ENCODE data around the gene CEP120.

DNA sequence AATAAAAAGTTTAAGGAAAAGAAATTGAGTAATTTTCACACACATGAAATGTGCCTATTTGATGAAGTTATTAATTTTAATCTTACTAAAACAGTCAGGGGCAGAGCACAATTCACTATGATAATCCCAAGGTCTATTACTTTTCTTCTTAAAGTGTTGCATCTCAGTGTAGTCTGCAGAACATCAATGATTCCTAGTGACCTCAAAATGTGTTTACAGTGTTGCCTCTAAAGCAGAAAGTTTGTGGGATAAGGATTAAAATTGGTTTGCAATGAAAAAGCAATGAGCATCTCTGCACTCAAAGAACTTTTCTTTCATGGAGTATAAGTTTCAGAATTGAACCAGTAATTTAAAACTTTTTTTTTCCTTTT lies 63.0 kb downstream of the CEP120 start:
- TF ChIP-seq EZH2 (IDR thresholded peaks at IDR 0.05; ENCODE audit: borderline replicate concordance, low read depth, low read length, poor library complexity, severe bottlenecking), result no peak
- TF ChIP-seq, protein P1, sequence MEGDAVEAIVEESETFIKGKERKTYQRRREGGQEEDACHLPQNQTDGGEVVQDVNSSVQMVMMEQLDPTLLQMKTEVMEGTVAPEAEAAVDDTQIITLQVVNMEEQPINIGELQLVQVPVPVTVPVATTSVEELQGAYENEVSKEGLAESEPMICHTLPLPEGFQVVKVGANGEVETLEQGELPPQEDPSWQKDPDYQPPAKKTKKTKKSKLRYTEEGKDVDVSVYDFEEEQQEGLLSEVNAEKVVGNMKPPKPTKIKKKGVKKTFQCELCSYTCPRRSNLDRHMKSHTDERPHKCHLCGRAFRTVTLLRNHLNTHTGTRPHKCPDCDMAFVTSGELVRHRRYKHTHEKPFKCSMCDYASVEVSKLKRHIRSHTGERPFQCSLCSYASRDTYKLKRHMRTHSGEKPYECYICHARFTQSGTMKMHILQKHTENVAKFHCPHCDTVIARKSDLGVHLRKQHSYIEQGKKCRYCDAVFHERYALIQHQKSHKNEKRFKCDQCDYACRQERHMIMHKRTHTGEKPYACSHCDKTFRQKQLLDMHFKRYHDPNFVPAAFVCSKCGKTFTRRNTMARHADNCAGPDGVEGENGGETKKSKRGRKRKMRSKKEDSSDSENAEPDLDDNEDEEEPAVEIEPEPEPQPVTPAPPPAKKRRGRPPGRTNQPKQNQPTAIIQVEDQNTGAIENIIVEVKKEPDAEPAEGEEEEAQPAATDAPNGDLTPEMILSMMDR (conservative IDR thresholded peaks at IDR 0.05; ENCODE audit: low read depth, low read length), result no peak
